Progenitor cell of endocrine pancreas (in vitro differentiated cells): Measurements from ENCODE around the gene ADAMTSL1. TPM values are rescaled to one million over a fixed set of nuclear protein-coding genes. Genes with fewer than 3 reads are reported as not detected.

Source experiments
- DNase-seq: peaks from one replicate; pipeline ENCODE4 v3.0.0; 2021; ENCODE audit warnings: low spot score; ENCODE audit not compliant: unreplicated experiment
- H3K27ac Mint-ChIP-seq: 2 replicates; pipeline ENCODE4 v1.8.0; 2021; ENCODE audit warnings: mild to moderate bottlenecking, moderate library complexity, mixed read lengths
- H3K27me3 Mint-ChIP-seq: 2 replicates; pipeline ENCODE4 v1.8.0; 2021; ENCODE audit warnings: mixed read lengths
- H3K36me3 Mint-ChIP-seq: 2 replicates; pipeline ENCODE4 v1.8.0; 2022; ENCODE audit warnings: mixed read lengths; ENCODE audit not compliant: insufficient read depth
- H3K4me1 Mint-ChIP-seq: 2 replicates; pipeline ENCODE4 v1.8.0; 2021; ENCODE audit warnings: low read depth, mixed read lengths
- H3K4me3 Mint-ChIP-seq: 2 replicates; pipeline ENCODE4 v1.8.0; 2021; ENCODE audit warnings: low read depth, mild to moderate bottlenecking, moderate library complexity, mixed read lengths
- H3K9me3 Mint-ChIP-seq: 2 replicates; pipeline ENCODE4 v1.8.0; 2021; ENCODE audit warnings: low read depth, mixed read lengths
- CTCF ChIP-seq: fragments of 200-600 bp; sonication (generic); IDR thresholded peaks from one replicate; pipeline ENCODE4 v1.5.0; 2021; ENCODE audit warnings: antibody characterized with exemption, mild to moderate bottlenecking; ENCODE audit not compliant: unreplicated experiment
- total RNA-seq: library from RNA; stranded (reverse); gene quantifications from 2 replicates; pipeline ENCODE4 v1.2.1, GENCODE V29; 2021

ADAMTSL1 gene
- total RNA-seq, 1 donor from 2014 or later: 2.1 TPM

- peaks cover 2% of the 10 kb centered on the region for H3K4me1 Mint-ChIP-seq
- no peak for DNase-seq
- H3K4me3 Mint-ChIP-seq: no peak overlapping the region
- no peaks in the 10 kb centered on the region for H3K27me3 Mint-ChIP-seq
- no peak overlapping the region for H3K27ac Mint-ChIP-seq
- TF ChIP-seq CTCF: no peak
- H3K9me3 Mint-ChIP-seq: no peaks in the 10 kb centered on the region
- H3K36me3 Mint-ChIP-seq: no peaks in the 10 kb centered on the region
Measured at GRCh38 chr9:18829066-18829465, 355.1 kb downstream of the ADAMTSL1 start.

- no peak for DNase-seq
- TF ChIP-seq CTCF: no peak
- H3K27ac Mint-ChIP-seq: no peak overlapping the region
- H3K27me3 Mint-ChIP-seq: no peaks in the 10 kb centered on the region
- H3K4me1 Mint-ChIP-seq: no peaks in the 10 kb centered on the region
- H3K4me3 Mint-ChIP-seq: no peak overlapping the region
- H3K9me3 Mint-ChIP-seq: no peaks in the 10 kb centered on the region
- no peaks in the 10 kb centered on the region for H3K36me3 Mint-ChIP-seq
Measured at GRCh38 chr9:18829873-18830272, 355.9 kb downstream of the ADAMTSL1 start.

- H3K4me1 Mint-ChIP-seq: no peaks in the 10 kb centered on the region
- H3K27ac Mint-ChIP-seq: no peak overlapping the region
- no peaks in the 10 kb centered on the region for H3K27me3 Mint-ChIP-seq
- TF ChIP-seq CTCF: no peak
- DNase-seq: no peak
- H3K9me3 Mint-ChIP-seq: no peaks in the 10 kb centered on the region
- H3K36me3 Mint-ChIP-seq: no peaks in the 10 kb centered on the region
- no peak overlapping the region for H3K4me3 Mint-ChIP-seq
Measured at GRCh38 chr9:18834740-18835361, 360.9 kb downstream of the ADAMTSL1 start.

GRCh38 chr9:18837402-18837801, 363.4 kb downstream of the ADAMTSL1 start:
- no peaks in the 10 kb centered on the region for H3K4me1 Mint-ChIP-seq
- H3K27ac Mint-ChIP-seq: no peak overlapping the region
- no peak overlapping the region for H3K4me3 Mint-ChIP-seq
- no peak for DNase-seq
- no peak for TF ChIP-seq CTCF
- H3K36me3 Mint-ChIP-seq: no peaks in the 10 kb centered on the region
- no peaks in the 10 kb centered on the region for H3K9me3 Mint-ChIP-seq
- no peaks in the 10 kb centered on the region for H3K27me3 Mint-ChIP-seq

GRCh38 chr9:18847576-18848275, 373.8 kb downstream of the ADAMTSL1 start:
- Mint-ChIP-seq H3K27ac (no peak overlapping the region), H3K4me3 (no peak overlapping the region), H3K36me3 (no peaks in the 10 kb centered on the region), H3K4me1 (no peaks in the 10 kb centered on the region), H3K27me3 (no peaks in the 10 kb centered on the region), H3K9me3 (no peaks in the 10 kb centered on the region)
- no peak for DNase-seq
- no peak for TF ChIP-seq CTCF
